Kidney (tissue), 14 donors: ENCODE measurements around the gene CAMKMT. TPM values are rescaled to one million over a fixed set of nuclear protein-coding genes. Genes with fewer than 3 reads are reported as not detected.

Experiments used
- DNase-seq, 5 donors: peaks; one replicate each; pipeline ENCODE4 v3.0.0-alpha.2; 2013 to 2020
- FAIRE-seq: peaks from 2 replicates; lab custom pipeline; 2012; peaks lifted over from hg19 to GRCh38; lab: Jason Lieb, UNC
- H3K27ac ChIP-seq, 2 donors: one replicate each; pipeline ENCODE4 v1.7.0; 2013; ENCODE audit warnings: low read depth in 2 of 2, low read length in 2 of 2, inconsistent platforms in 1 of 2
- H3K27me3 ChIP-seq: one replicate; pipeline ENCODE4 v1.7.1; 2013; ENCODE audit warnings: low read length, inconsistent platforms; ENCODE audit not compliant: control insufficient read depth, insufficient read depth
- H3K36me3 ChIP-seq, 3 donors: one replicate each; pipeline versions ENCODE4 v1.7.0 to v1.7.1; 2013; ENCODE audit warnings: low read length in 3 of 3, control low read depth in 1 of 3, inconsistent platforms in 1 of 3; ENCODE audit not compliant: insufficient read depth in 3 of 3, control insufficient read depth in 2 of 3
- H3K4me1 ChIP-seq, 3 donors: one replicate each; pipeline versions ENCODE4 v1.7.0 to v1.7.1; 2013; ENCODE audit warnings: low read length in 3 of 3, inconsistent platforms in 1 of 3, low read depth in 1 of 3; ENCODE audit not compliant: control insufficient read depth in 2 of 3, insufficient read depth in 2 of 3
- H3K4me3 ChIP-seq, 3 donors: one replicate each; pipeline versions ENCODE4 v1.7.0 to v1.8.1; 2013; ENCODE audit warnings: low read length in 3 of 3, control low read depth in 1 of 3, inconsistent platforms in 1 of 3
- H3K9ac ChIP-seq, 3 donors: one replicate each; pipeline versions ENCODE4 v1.7.0 to v1.7.1; 2013; ENCODE audit warnings: low read length in 3 of 3, control low read depth in 1 of 3, inconsistent platforms in 1 of 3
- H3K9me3 ChIP-seq, 3 donors: one replicate each; pipeline versions ENCODE4 v1.7.0 to v1.7.1; 2013; ENCODE audit warnings: low read length in 3 of 3, control low read depth in 1 of 3, inconsistent platforms in 1 of 3; ENCODE audit not compliant: control insufficient read depth in 2 of 3, insufficient read depth in 1 of 3
- intact Hi-C: fragments of 100-400 bp; cut with DNase I; formaldehyde crosslinking; loops from one replicate; pipeline ENCODE4 v1.11.1; 2022
- polyA plus RNA-seq: library from polyadenylated mRNA; stranded (reverse); fragments of 350-450 nt; fragmentation: Illumina TruSeq; extraction: RNeasy Lipid Tissue Mini Kit (QIAGEN cat#74804); gene quantifications from one replicate; pipeline ENCODE4 v1.2.3, GENCODE V29; 2014; ENCODE audit warnings: low read depth, low replicate concordance; ENCODE audit not compliant: insufficient read depth
- total RNA-seq: library from RNA; stranded (reverse); fragmentation: NEBNext Ultra II Directional; extraction: Animal tissue kit (Norgen Biotek cat#: 25700); gene quantifications from one replicate; pipeline ENCODE4 v1.2.1, GENCODE V29; 2021
- TF ChIP-seq, protein P1 (sequence below): IDR thresholded peaks from 3 replicates; pipeline ENCODE4 v1.5.1; 2012; ENCODE audit warnings: mild to moderate bottlenecking, moderate library complexity, borderline replicate concordance; ENCODE audit not compliant: insufficient read depth; ENCODE audit errors: extremely low read depth
- donor health status: control.
- donor health status: control.
- donor health status: control.
- donor health status: control.
- donor health status: control.
- donor health status: DM: yes; HTN: yes; CAD: no.
- donor health status: Normal renal cell carcinoma (clear cell type).

CAMKMT gene
- total and polyA plus RNA-seq, 2 donors from 2014 or later: 9.9 to 14.5 TPM

DNA sequence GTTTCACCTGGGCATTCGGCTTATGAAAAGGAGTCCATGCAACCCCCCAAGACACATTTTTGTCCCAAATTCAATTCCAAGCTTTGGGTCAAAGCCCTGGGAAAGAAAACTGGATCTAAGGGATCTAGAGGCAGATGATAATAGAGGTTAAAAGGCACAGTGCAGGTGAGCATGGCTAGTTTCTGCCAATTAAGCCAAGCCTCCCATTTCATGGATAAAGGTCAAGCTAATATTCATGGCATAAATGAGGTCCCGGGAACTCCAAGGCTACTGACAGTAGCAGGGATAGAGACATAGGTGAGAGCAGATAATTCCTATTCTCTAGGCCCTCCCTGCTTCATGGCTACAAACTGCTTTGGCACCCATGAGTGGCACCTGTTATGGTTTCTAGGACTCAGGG is 83.1 kb downstream of the CAMKMT start:
- no peak overlapping the region for H3K4me3 ChIP-seq
- H3K27ac ChIP-seq: no peak overlapping the region
- H3K9me3 ChIP-seq: no peaks in the 10 kb centered on the region
- no peaks in the 10 kb centered on the region for H3K4me1 ChIP-seq
- H3K27me3 ChIP-seq: no peaks in the 10 kb centered on the region
- FAIRE-seq (no peak), DNase-seq (no peak)
- TF ChIP-seq, protein P1, sequence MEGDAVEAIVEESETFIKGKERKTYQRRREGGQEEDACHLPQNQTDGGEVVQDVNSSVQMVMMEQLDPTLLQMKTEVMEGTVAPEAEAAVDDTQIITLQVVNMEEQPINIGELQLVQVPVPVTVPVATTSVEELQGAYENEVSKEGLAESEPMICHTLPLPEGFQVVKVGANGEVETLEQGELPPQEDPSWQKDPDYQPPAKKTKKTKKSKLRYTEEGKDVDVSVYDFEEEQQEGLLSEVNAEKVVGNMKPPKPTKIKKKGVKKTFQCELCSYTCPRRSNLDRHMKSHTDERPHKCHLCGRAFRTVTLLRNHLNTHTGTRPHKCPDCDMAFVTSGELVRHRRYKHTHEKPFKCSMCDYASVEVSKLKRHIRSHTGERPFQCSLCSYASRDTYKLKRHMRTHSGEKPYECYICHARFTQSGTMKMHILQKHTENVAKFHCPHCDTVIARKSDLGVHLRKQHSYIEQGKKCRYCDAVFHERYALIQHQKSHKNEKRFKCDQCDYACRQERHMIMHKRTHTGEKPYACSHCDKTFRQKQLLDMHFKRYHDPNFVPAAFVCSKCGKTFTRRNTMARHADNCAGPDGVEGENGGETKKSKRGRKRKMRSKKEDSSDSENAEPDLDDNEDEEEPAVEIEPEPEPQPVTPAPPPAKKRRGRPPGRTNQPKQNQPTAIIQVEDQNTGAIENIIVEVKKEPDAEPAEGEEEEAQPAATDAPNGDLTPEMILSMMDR: no peak
- no peaks in the 10 kb centered on the region for H3K36me3 ChIP-seq
- intact Hi-C loops: no loop called here
- H3K9ac ChIP-seq: no peak overlapping the region

- H3K9me3 ChIP-seq: no peaks in the 10 kb centered on the region
- intact Hi-C loops: no loop called here
- TF ChIP-seq, protein P1: no peak
- peaks cover 0 to 3% (median 0%) of the 10 kb centered on the region in 3 donors for H3K4me1 ChIP-seq
- DNase-seq (no peak), FAIRE-seq (no peak)
- H3K27me3 ChIP-seq: no peaks in the 10 kb centered on the region
- H3K9ac ChIP-seq: no peak overlapping the region
- no peaks in the 10 kb centered on the region for H3K36me3 ChIP-seq
- H3K4me3 ChIP-seq: no peak overlapping the region
- H3K27ac ChIP-seq: no peak overlapping the region
Observed at GRCh38 chr2:44448860-44449527, 87.2 kb downstream of the CAMKMT start.

DNA sequence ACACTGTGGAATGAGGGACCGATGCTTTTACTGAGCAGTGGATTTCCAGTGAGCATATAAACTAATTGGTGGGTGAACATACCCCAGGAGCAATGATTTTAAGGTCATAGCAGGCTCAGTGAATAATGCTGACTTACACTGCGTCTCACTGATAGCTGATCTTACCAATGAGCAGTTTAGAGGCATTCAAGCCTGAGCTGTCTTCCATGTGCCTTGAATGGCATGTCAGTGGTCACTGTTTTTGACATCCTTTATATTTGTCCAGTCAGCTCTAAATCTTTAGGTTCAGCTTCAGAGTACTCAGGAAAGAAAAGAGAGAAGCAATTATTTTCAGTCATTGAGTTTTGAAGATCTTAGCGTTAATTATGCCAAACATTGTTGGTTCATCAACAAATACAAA is 88.3 kb downstream of the CAMKMT start:
- DNase-seq: no peak
- H3K27me3 ChIP-seq: no peaks in the 10 kb centered on the region
- peaks cover 0 to 3% (median 0%) of the 10 kb centered on the region in 3 donors for H3K4me1 ChIP-seq
- H3K9me3 ChIP-seq: no peaks in the 10 kb centered on the region
- no peak overlapping the region for H3K4me3 ChIP-seq
- no peaks in the 10 kb centered on the region for H3K36me3 ChIP-seq
- intact Hi-C loops: no loop called here
- no peak for FAIRE-seq
- no peak overlapping the region for H3K27ac ChIP-seq
- H3K9ac ChIP-seq: no peak overlapping the region
- TF ChIP-seq, protein P1: no peak
